Activated CD4-positive, alpha-beta T cell treated with anti-CD3 and anti-CD28 coated beads, Interleukin-2, amount 50 U/mL, for 48 hours (primary cell): Measurements from ENCODE around the gene IPO13.

Source experiments
- DNase-seq, 2 experiments: peaks; one replicate each; pipeline ENCODE4 v3.0.0-alpha.2; 2020

The IPO13 gene

GRCh38 chr1:43952731-43953346, 6.1 kb downstream of the IPO13 start:
- no peak for DNase-seq

- DNase-seq, result no peak
Measured at GRCh38 chr1:43953361-43953760, 6.6 kb downstream of the IPO13 start.

GRCh38 chr1:43954036-43954435, 7.3 kb downstream of the IPO13 start:
- DNase-seq, result no peak

- no peak for DNase-seq
Measured at GRCh38 chr1:43956234-43956633, 9.5 kb downstream of the IPO13 start.

GRCh38 chr1:43957407-43958040, 10.8 kb downstream of the IPO13 start:
- no peak for DNase-seq

- no peak for DNase-seq
Measured at GRCh38 chr1:43958351-43959255, 11.9 kb downstream of the IPO13 start.

- no peak for DNase-seq
Measured at GRCh38 chr1:43960798-43961197, 14.0 kb downstream of the IPO13 start.

GRCh38 chr1:43961692-43962091, 14.9 kb downstream of the IPO13 start:
- DNase-seq, result no peak

- DNase-seq, result no peak
Measured at GRCh38 chr1:43962324-43962723, 15.6 kb downstream of the IPO13 start.

- DNase-seq, result no peak
Measured at GRCh38 chr1:43963006-43963405, 16.3 kb downstream of the IPO13 start.

- DNase-seq, result no peak
Measured at GRCh38 chr1:43963890-43964289, 17.1 kb downstream of the IPO13 start.

- no peak for DNase-seq
Measured at GRCh38 chr1:43965316-43965715, 18.6 kb downstream of the IPO13 start.

- peak in 1 of 2 experiments; percentile 32 for DNase-seq
Measured at GRCh38 chr1:43968348-43968948, 21.7 kb downstream of the IPO13 start.

GRCh38 chr1:43969416-43969745, 22.6 kb downstream of the IPO13 start:
- no peak for DNase-seq

GRCh38 chr1:43969746-43970466, 23.2 kb downstream of the IPO13 start, which contains the start of gene DPH2:
DPH2 (plus strand) TSS chr1:43970010; CDS start chr1:43970176, 166 bp downstream.
- DNase-seq, result peak; percentile 97 to 98

GRCh38 chr1:43970502-43970901, 23.8 kb downstream of the IPO13 start:
- no peak for DNase-seq

- DNase-seq, result no peak
Measured at GRCh38 chr1:43970911-43971310, 24.2 kb downstream of the IPO13 start.

- no peak for DNase-seq
Measured at GRCh38 chr1:43971336-43971980, 24.7 kb downstream of the IPO13 start.

GRCh38 chr1:43973981-43974442, 27.3 kb downstream of the IPO13 start:
- no peak for DNase-seq

- peak; percentile 97 to 98 for DNase-seq
Measured at GRCh38 chr1:43974443-43975248, 27.9 kb downstream of the IPO13 start, which contains the start of gene ATP6V0B. ATP6V0B (plus strand) TSS chr1:43974960; CDS start chr1:43975041, 81 bp downstream.
